Fibroblast of lung (primary cell): Measurements from ENCODE around the gene GPR176.

Experiments used
- EZH2 ChIP-seq: IDR thresholded peaks from 2 replicates; pipeline ENCODE4 v1.5.1; 2012; ENCODE audit warnings: low read length, control low read depth, mild to moderate bottlenecking; ENCODE audit errors: missing control alignments
- TF ChIP-seq, protein P1 (sequence below), 2 donors: IDR thresholded peaks in 1 of 2; conservative IDR thresholded peaks in 1 of 2; 1 replicate in 1 of 2; 2 replicates in 1 of 2; pipeline ENCODE4 v1.5.1; 2011 to 2012; ENCODE audit warnings: low read length in 2 of 2, control low read depth in 1 of 2, inconsistent platforms in 1 of 2, low read depth in 1 of 2, mild to moderate bottlenecking in 1 of 2

DNA sequence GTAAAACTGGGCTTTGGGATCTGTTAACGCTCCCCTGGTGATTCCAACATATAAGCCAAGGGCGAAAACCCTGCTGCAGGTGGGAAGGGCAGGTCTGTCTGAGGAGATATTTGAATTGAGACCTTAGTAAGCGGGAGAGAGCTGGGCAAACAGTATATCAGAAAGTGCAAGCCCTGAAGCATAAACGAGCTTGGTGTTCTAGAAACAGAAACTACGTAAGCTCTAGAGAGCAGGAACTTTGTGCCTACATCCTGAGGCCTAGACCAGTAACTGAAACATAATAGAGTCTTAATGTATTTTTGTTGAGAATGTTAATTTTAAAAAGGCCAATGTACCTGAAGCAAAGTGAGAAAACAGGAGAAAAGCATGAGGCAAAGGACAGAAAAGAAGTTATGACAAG lies 74.5 kb downstream of the GPR176 start:
- TF ChIP-seq, protein P1, sequence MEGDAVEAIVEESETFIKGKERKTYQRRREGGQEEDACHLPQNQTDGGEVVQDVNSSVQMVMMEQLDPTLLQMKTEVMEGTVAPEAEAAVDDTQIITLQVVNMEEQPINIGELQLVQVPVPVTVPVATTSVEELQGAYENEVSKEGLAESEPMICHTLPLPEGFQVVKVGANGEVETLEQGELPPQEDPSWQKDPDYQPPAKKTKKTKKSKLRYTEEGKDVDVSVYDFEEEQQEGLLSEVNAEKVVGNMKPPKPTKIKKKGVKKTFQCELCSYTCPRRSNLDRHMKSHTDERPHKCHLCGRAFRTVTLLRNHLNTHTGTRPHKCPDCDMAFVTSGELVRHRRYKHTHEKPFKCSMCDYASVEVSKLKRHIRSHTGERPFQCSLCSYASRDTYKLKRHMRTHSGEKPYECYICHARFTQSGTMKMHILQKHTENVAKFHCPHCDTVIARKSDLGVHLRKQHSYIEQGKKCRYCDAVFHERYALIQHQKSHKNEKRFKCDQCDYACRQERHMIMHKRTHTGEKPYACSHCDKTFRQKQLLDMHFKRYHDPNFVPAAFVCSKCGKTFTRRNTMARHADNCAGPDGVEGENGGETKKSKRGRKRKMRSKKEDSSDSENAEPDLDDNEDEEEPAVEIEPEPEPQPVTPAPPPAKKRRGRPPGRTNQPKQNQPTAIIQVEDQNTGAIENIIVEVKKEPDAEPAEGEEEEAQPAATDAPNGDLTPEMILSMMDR (conservative IDR thresholded peaks at IDR 0.05 in 1 of 2, IDR thresholded peaks at IDR 0.05 in 1 of 2; ENCODE audit: low read depth in 1 of 2, low read length in 2 of 2), result no peak
- no peak for TF ChIP-seq EZH2
